NCI-H2196 treated with DMSO at 0.1 percent for 48 hours (cell line): ENCODE results near the gene ASB8.
"Not testable (repeated sequence)": the region's sequence is repeated elsewhere in the genome, so short reads cannot be mapped to it uniquely, and the experiment has no call there.

Experiments used
- DNase-seq: peaks from one replicate; lab custom pipeline; 2025; ENCODE audit not compliant: unreplicated experiment; lab: John Stamatoyannopoulos, UW

The ASB8 gene

DNA sequence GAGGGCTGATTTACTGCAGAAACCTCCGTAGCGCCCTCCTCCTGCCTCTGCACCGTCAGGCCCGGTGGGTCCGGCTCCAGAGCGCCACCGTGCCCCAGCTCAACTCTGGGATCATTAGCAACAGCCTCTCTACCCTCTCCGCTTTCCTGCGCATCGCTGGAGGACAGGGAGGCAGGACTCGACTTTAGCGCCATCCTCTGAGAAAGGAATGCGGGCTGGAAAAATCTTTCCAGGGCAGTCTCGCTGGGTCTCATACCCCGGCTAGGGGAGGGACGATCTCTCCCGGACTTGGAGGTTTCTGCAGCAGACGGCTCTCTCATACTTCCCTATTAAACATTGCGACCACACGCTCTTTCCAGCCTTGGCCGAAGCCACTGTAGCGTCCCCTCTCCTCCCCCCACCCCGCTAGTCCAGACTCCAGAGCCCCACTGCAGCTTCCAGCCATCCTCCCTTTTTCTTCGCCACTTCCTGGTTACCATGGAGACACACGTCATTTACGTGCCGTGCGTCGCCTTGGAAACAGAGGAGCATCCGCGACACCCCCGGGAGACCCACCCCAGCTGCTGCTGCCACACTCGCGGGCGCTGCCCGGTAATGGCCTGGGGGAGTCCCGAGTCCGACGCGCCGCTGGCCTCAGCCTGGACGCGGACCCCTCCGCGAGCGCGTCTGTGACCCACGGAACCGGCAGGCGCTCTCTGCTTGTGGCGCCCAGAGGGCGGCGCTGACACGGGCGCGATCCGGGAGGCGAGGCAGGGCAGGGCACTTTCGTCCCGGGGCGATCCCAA lies 26.0 kb upstream of the ASB8 start, which contains the start of gene CCDC184:
CCDC184 (plus strand) TSS at position 554 of the 785 bp plus-strand sequence. CDS start 479 bp downstream, outside the sequence.
- DNase-seq, result peak; percentile 56

DNA sequence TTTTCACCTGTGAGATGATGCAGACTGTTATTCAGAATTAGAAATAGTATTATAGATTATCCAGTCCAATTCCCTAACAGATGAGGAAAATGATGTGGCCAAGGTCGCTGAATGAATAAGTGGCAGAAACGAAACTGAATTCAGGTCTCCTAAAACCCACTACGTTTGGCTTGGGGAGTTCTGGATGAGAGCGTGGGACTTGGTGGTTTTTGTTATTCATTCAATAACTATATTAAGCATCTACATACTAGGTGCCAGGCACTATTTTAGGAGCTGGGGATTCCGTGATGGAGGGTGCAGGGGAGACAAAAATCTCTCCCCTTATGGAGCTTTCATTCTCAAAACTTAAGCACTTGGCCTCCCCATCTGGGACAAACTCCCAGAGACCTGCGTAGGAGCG lies 25.3 kb upstream of the ASB8 start:
- DNase-seq, result no peak

DNA sequence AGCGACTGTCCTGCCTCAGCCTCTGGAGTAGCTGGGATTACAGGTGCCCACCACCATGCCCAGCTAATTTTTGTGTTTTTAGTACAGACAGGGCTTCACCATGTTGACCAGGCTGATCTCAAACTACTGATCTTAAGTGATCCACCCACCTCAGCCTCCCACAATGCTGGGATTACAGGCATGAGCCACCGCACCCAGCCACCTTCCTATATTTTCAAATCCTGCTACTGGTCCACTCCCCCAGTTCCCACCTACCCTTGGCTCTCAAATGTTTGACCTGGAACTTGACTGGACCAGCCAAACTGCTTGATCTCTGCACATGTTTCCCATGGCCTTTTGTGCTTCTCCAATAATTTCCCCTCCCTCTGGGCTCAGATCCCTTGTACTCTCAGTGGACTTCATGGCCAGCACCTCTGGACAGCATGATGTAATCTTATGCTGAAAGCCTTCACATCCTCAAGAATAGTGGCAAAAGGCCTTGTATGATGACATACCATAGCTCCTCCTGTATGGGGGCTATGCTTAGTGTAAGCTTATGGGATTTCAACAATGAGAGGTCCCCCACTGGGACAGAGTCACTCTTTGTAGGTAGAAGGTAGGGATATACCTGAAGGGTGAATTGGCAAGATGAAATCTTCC lies 23.7 kb upstream of the ASB8 start:
- DNase-seq, result no peak

- DNase-seq, result no peak
Measured at GRCh38 chr12:48180424-48180823, 23.1 kb upstream of the ASB8 start.

DNA sequence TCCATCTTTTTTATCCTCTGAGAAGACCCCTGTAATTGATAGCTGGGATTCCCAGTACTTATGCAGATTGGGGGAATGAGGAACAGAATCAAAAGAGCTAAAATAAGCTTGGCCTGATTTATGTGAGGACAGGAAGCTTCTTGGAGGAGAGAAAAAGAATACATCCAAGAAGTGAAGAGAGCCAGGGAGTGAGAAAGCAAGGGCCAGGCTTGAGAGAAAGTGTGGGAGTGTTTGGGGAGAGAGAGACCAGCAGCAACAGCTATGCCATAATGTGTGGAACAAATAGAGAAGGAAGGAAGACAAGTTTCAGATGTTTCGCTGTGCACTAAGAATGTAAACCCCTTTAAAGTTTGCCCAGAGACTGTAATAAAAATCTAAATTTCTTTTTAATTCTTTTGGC lies 22.2 kb upstream of the ASB8 start:
- no peak for DNase-seq

- DNase-seq, result no peak
Measured at GRCh38 chr12:48177982-48178381, 20.7 kb upstream of the ASB8 start.

DNA sequence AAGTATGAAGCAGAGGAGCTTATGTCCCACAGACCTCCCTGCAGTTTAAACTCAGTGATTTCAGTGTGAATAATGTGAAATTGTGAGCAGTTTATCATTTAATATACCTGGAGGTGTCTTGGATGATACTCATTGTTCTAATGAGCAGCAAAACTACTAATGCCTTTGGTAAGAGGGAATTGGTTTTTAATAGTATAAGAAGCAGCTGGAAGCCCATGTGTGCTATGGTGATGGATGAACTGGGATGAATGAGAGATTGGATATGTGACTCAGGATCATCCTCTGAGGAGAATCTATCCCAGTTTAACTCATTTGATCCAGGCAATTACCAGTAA lies 19.1 kb upstream of the ASB8 start:
- no peak for DNase-seq

GRCh38 chr12:48175613-48176416 lies 18.5 kb upstream of the ASB8 start:
- DNase-seq, result no peak

- DNase-seq, result no peak
Measured at GRCh38 chr12:48169011-48169410, 11.7 kb upstream of the ASB8 start.

DNA sequence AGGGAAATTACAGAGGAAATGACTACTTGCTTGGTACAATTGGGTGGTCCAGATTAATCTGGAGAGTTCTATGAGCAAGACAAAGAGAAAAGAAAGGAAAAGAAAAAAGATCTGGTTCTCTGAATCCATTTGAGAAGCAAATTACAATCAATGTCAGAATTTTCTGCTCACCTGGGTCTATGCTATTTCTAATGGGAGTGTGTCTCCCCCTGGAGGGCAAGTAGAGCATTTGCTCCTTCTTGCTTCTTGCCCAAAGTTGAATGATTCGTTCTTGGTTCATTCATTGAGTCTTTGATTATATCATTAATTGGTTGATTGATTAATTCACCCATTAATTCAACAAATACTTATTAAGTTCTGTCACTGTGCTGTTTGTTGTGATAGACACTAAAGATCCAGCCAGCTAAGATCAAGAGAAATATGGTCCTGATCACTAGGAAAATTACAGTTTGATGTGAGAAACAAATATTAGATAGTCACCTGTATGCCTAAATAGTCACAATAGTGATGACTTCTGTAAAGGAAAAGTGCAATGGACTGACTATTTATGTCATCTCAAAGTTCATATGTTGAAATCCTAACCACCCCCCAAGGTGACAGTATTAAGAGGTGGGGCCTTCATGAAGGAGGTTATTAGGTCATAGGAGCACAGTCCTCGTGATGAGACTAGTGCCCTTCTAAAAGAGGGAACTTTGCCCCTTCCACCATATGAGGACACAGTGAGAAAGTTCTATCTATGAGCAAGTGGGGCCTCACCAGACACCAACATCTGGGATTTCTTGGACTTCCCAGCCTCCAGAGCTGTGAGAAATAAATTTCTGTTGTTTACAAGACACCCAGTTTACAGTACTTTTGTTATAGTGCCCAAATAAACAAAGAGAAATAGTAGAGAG lies 8.0 kb upstream of the ASB8 start:
- peak; percentile 27 for DNase-seq

- DNase-seq, result no peak
Measured at GRCh38 chr12:48164451-48164850, 7.1 kb upstream of the ASB8 start.

DNA sequence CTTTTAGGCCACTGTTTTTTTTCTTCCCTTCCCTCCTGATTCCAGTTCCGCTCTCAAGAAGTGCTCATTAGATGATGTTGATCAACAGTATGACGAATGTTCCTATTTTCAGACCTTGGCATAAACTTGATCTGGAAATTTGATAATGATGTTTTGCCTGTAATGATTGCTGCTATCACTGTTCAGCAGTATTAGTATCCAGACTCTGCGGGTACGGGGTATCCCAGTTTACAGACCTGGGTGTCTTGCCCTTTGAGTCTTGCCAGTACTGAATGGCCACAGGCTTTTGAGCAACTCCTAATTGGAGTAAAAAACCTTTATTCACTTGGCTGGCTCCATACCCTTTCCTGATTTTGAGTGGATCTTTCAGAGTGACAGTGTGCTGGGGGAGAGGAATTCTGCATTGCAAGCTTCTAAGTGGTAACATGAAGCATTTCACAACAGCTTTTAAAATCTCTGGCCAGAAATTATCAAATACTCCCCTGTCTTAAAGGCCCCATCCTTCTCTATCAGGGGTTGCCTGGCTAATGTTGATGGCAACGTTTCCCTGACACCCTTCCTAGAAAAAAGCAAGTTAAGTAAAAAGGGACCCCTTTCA lies 5.9 kb upstream of the ASB8 start:
- DNase-seq, result no peak

- no peak for DNase-seq
Measured at GRCh38 chr12:48160807-48161206, 3.5 kb upstream of the ASB8 start.

DNA sequence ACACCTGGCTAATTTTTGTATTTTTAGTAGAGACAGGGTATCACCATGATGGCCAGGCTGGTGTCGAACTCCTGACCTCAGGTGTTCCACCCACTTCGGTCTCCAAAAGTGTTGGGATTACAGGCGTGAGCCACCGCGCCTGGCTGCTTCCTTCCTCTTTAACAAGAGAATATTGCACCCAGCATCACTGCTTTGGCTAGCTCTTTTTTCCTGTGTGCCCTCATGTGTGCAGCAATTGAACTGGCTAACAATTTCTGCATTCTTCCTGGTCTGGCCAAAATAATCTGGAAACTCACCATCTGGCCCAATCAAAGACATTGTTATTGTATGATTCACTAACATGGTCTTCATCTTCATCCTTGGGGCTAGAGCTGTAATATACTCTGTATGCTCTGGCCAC lies 2.7 kb upstream of the ASB8 start:
- no peak for DNase-seq

GRCh38 chr12:48157889-48158370 lies 615 bp upstream of the ASB8 start:
- DNase-seq, result no peak

DNA sequence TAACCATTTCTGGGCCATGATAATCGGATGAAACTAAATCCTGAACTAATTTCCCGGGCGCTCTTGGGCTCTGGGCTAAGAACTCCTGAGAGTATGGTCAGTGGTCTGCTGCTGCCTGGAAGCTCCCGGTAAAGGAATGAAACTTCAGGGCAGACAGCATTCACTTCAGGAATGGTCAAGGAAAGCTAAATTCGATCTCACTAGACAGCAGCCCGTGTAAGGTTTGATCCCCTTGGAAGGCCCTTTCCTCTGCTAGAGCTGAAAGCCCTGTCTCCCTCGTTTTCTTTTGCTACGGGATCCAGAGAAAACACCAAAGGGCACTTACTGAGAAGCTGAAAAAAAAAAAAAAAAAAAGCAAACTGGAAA lies 680 bp downstream of the ASB8 start:
- DNase-seq, result no peak

- not testable (repeated sequence) for DNase-seq
Measured at GRCh38 chr12:48155786-48156185, 1.5 kb downstream of the ASB8 start.

GRCh38 chr12:48151103-48151771 lies 6.1 kb downstream of the ASB8 start:
- DNase-seq, result no peak

- DNase-seq, result no peak
Measured at GRCh38 chr12:48145981-48146380, 11.3 kb downstream of the ASB8 start.

GRCh38 chr12:48143898-48144297 lies 13.4 kb downstream of the ASB8 start:
- no peak for DNase-seq
